Mucosa of descending colon (tissue), 3 donors: ENCODE data around the gene VEPH1. TPM values are rescaled to one million over a fixed set of nuclear protein-coding genes. Genes with fewer than 3 reads are reported as not detected.
A peak's percentile ranks its signal among the peaks of the same experiment; 100 is the strongest.

Experiments
- ATAC-seq: fragments of 200-7000 bp; cut with Tn5 transposase; one replicate; pipeline ENCODE4 v1.9.1; 2020; ENCODE audit warnings: mild to moderate bottlenecking, moderate library complexity
- DNase-seq, 3 donors: peaks; one replicate each; pipeline ENCODE4 v3.0.0-alpha.2; 2020
- H3K36me3 ChIP-seq: fragments of 200-600 bp; one replicate; pipeline ENCODE4 v1.8.0; 2021; ENCODE audit warnings: low read depth, mild to moderate bottlenecking
- H3K4me1 ChIP-seq: fragments of 200-600 bp; one replicate; pipeline ENCODE4 v1.8.0; 2021; ENCODE audit warnings: low read depth, mild to moderate bottlenecking
- H3K4me3 ChIP-seq: fragments of 200-600 bp; one replicate; pipeline ENCODE4 v1.8.0; 2021; ENCODE audit warnings: mild to moderate bottlenecking
- H3K9me3 ChIP-seq: fragments of 200-600 bp; one replicate; pipeline ENCODE4 v1.8.0; 2021; ENCODE audit warnings: mild to moderate bottlenecking
- CTCF ChIP-seq: fragments of 200-600 bp; IDR thresholded peaks from one replicate; pipeline ENCODE4 v1.8.0; 2022; ENCODE audit warnings: antibody characterized with exemption, mild to moderate bottlenecking
- intact Hi-C, 2 donors: fragments of 100-400 bp; cut with DNase I in 1 of 2; cut with micrococcal nuclease in 1 of 2; formaldehyde crosslinking; loops; one replicate each; pipeline versions ENCODE4 v1.11.0 to v1.11.1; 2022; cut with DNase I, micrococcal nuclease
- total RNA-seq, 3 donors: library from RNA; stranded (reverse); fragmentation: NEBNext Ultra II Directional in 2 of 3; extraction: Animal tissue kit (Norgen Biotek cat#: 25700) in 2 of 3; gene quantifications; one replicate each; pipeline versions ENCODE4 v1.2.1 to v1.2.4, GENCODE V29; 2021 to 2023
- donor health status: DM: no; HTN: no; CAD: no; lungs with moderate emphysema.
- donor health status: DM: no; HTN: no; CAD: no.
- donor health status: DM: no; HTN: yes; CAD: no.

VEPH1 gene
- total RNA-seq, 3 donors from 2014 or later: 1.5 to 6.3 (median 4.8) TPM

- no peaks in the 10 kb centered on the region for H3K36me3 ChIP-seq
- intact Hi-C loops: no loop called here
- DNase-seq (no peak), ATAC-seq (no peak)
- no peak for TF ChIP-seq CTCF
- no peaks in the 10 kb centered on the region for H3K9me3 ChIP-seq
- H3K4me1 ChIP-seq: no peaks in the 10 kb centered on the region
- no peak overlapping the region for H3K4me3 ChIP-seq
These were observed 155.5 kb downstream of the VEPH1 start for GRCh38 chr3:157347577-157348303.

GRCh38 chr3:157336252-157337009 lies 166.8 kb downstream of the VEPH1 start:
- DNase-seq: no peak
- no peak overlapping the region for H3K4me3 ChIP-seq
- no peaks in the 10 kb centered on the region for H3K9me3 ChIP-seq
- no peak for TF ChIP-seq CTCF
- intact Hi-C loops: no loop called here
- ATAC-seq: peak; percentile 53
- no peaks in the 10 kb centered on the region for H3K4me1 ChIP-seq
- no peaks in the 10 kb centered on the region for H3K36me3 ChIP-seq

GRCh38 chr3:157335233-157336076 lies 167.8 kb downstream of the VEPH1 start:
- H3K9me3 ChIP-seq: no peaks in the 10 kb centered on the region
- no peaks in the 10 kb centered on the region for H3K36me3 ChIP-seq
- intact Hi-C loops: no loop called here
- H3K4me1 ChIP-seq: no peaks in the 10 kb centered on the region
- no peak overlapping the region for H3K4me3 ChIP-seq
- no peak for DNase-seq
- no peak for ATAC-seq
- TF ChIP-seq CTCF: no peak

- no peak for TF ChIP-seq CTCF
- Histone ChIP-seq H3K4me3 (no peak overlapping the region), H3K4me1 (no peaks in the 10 kb centered on the region), H3K9me3 (no peaks in the 10 kb centered on the region), H3K36me3 (no peaks in the 10 kb centered on the region)
- intact Hi-C loops: no loop called here
- DNase-seq (no peak), ATAC-seq (no peak)
These were observed 169.6 kb downstream of the VEPH1 start for GRCh38 chr3:157333551-157333991.

GRCh38 chr3:157330206-157330605 lies 173.0 kb downstream of the VEPH1 start:
- intact Hi-C loops: no loop called here
- Histone ChIP-seq H3K36me3 (no peaks in the 10 kb centered on the region), H3K4me1 (no peaks in the 10 kb centered on the region), H3K4me3 (no peak overlapping the region), H3K9me3 (no peaks in the 10 kb centered on the region)
- DNase-seq: no peak
- no peak for TF ChIP-seq CTCF
- ATAC-seq: no peak
